Sigmoid colon (tissue), 7 donors: ENCODE data around the gene SMIM29. TPM values are rescaled to one million over a fixed set of nuclear protein-coding genes. Genes with fewer than 3 reads are reported as not detected.

Experiments
- DNase-seq: peaks from one replicate; pipeline ENCODE4 v3.0.0-alpha.2; 2019
- H3K27ac ChIP-seq, 4 donors: fragments of 200-600 bp; sonication (generic); one replicate each; pipeline ENCODE4 v1.5.1; 2016 to 2019; ENCODE audit warnings: mild to moderate bottlenecking in 1 of 4
- H3K27me3 ChIP-seq, 3 donors: fragments of 200-600 bp; sonication (generic); one replicate each; pipeline ENCODE4 v1.5.1; 2019; ENCODE audit warnings: mild to moderate bottlenecking in 1 of 3
- H3K36me3 ChIP-seq, 4 donors: fragments of 200-600 bp; sonication (generic); one replicate each; pipeline ENCODE4 v1.5.1; 2016 to 2019
- H3K4me1 ChIP-seq, 4 donors: fragments of 200-600 bp; sonication (generic); one replicate each; pipeline ENCODE4 v1.5.1; 2017 to 2019
- H3K4me3 ChIP-seq, 4 donors: fragments of 200-600 bp; sonication (generic); one replicate each; pipeline ENCODE4 v1.5.1; 2017 to 2019; ENCODE audit warnings: mild to moderate bottlenecking in 2 of 4, moderate library complexity in 1 of 4
- H3K9me3 ChIP-seq, 4 donors: fragments of 200-600 bp in 3 of 4; sonication (generic) in 3 of 4; one replicate each; pipeline versions ENCODE4 v1.5.1 to v1.6.1; 2013 to 2019
- CTCF ChIP-seq, 4 experiments: fragments of 450-650 bp in 3 of 4; fragments of 200-600 bp in 1 of 4; IDR thresholded peaks; one replicate each; pipeline ENCODE4 v1.5.1; 2016 to 2019; ENCODE audit warnings: antibody characterized with exemption in 4 of 4, mild to moderate bottlenecking in 3 of 4, moderate library complexity in 2 of 4
- EP300 ChIP-seq, 4 donors: sonication (generic); formaldehyde crosslinking; IDR thresholded peaks; one replicate each; pipeline ENCODE4 v1.6.1; 2017; ENCODE audit warnings: antibody characterized with exemption in 4 of 4
- POLR2A ChIP-seq, 2 donors: fragments of 450-650 bp; IDR thresholded peaks; one replicate each; pipeline ENCODE4 v1.6.1; 2016; ENCODE audit warnings: antibody characterized with exemption in 2 of 2, mild to moderate bottlenecking in 2 of 2, moderate library complexity in 2 of 2
- POLR2AphosphoS5 ChIP-seq, 4 donors: sonication (generic); formaldehyde crosslinking; IDR thresholded peaks; one replicate each; pipeline ENCODE4 v1.6.1; 2017; ENCODE audit warnings: antibody characterized with exemption in 4 of 4
- WGBS, 2 donors: extraction: QIAGEN DNeasy Blood & Tissue Kit; methylation state at CpG; one replicate each; pipeline ENCODE4 v1.1.7; 2013; 5-methylcytosine and 5-hydroxymethylcytosine counted together
- intact Hi-C: fragments of 100-400 bp; cut with DNase I; formaldehyde crosslinking; loops from one replicate; pipeline ENCODE4 v1.15.1; 2023
- polyA plus RNA-seq, 3 donors: library from polyadenylated mRNA; stranded (reverse); fragments of 200-250 nt; gene quantifications; one replicate each; pipeline ENCODE4 v1.2.3, GENCODE V29; 2013
- total RNA-seq, 4 donors: library from RNA; depleted of rRNA; stranded (reverse); fragments of >200 nt; gene quantifications; one replicate each; pipeline ENCODE4 v1.1.0, GENCODE V29; 2016
- donor health status: healthy with polysubstance abuse.
- donor health status: Bipolar disorder and iron deficiency.
- donor health status: healthy.

SMIM29 gene
- total and polyA plus RNA-seq, 7 donors, result 16.8 to 39.0 (median 23.7) TPM

GRCh38 chr6:34207695-34208443 is 40.9 kb downstream of the SMIM29 start:
- 77 to 85% methylated on average over 4 of the region's 4 CpGs for WGBS, 2 donors

GRCh38 chr6:34206726-34207125 is 42.1 kb downstream of the SMIM29 start:
- no peaks in the 10 kb centered on the region for H3K9me3 ChIP-seq
- no peak overlapping the region for H3K27ac ChIP-seq
- intact Hi-C loops, result no loop called here
- H3K36me3 ChIP-seq, result no peaks in the 10 kb centered on the region
- H3K4me3 ChIP-seq, result no peak overlapping the region
- no peak for DNase-seq
- H3K27me3 ChIP-seq, result no peaks in the 10 kb centered on the region
- TF ChIP-seq EP300 (IDR thresholded peaks at IDR 0.05) (no peak), POLR2AphosphoS5 (IDR thresholded peaks at IDR 0.05) (no peak), POLR2A (IDR thresholded peaks at IDR 0.05) (no peak), CTCF (IDR thresholded peaks at IDR 0.05) (no peak)
- WGBS, 2 donors, result 77 to 78% methylated on average over 7 of the region's 7 CpGs
- no peaks in the 10 kb centered on the region for H3K4me1 ChIP-seq

More at GRCh38 chr6:34207695-34208443, 40.9 kb downstream of the SMIM29 start:
- DNase-seq, result no peak
- Histone ChIP-seq H3K27me3 (no peaks in the 10 kb centered on the region), H3K4me3 (no peak overlapping the region), H3K36me3 (no peaks in the 10 kb centered on the region), H3K27ac (no peak overlapping the region), H3K9me3 (no peaks in the 10 kb centered on the region), H3K4me1 (no peaks in the 10 kb centered on the region)
- TF ChIP-seq POLR2AphosphoS5 (IDR thresholded peaks at IDR 0.05) (no peak), CTCF (IDR thresholded peaks at IDR 0.05) (no peak), EP300 (IDR thresholded peaks at IDR 0.05) (no peak), POLR2A (IDR thresholded peaks at IDR 0.05) (no peak)
- intact Hi-C loops, result no loop called here

GRCh38 chr6:34205916-34206315 is 42.9 kb downstream of the SMIM29 start:
- WGBS, 2 donors, result 86 to 95% methylated on average over 2 of the region's 2 CpGs
- no peaks in the 10 kb centered on the region for H3K9me3 ChIP-seq
- no peaks in the 10 kb centered on the region for H3K4me1 ChIP-seq
- DNase-seq, result no peak
- intact Hi-C loops, result no loop called here
- H3K27me3 ChIP-seq, result no peaks in the 10 kb centered on the region
- H3K27ac ChIP-seq, result no peak overlapping the region
- no peaks in the 10 kb centered on the region for H3K36me3 ChIP-seq
- no peak overlapping the region for H3K4me3 ChIP-seq
- no peak for TF ChIP-seq EP300 (IDR thresholded peaks at IDR 0.05)
- no peak for TF ChIP-seq CTCF (IDR thresholded peaks at IDR 0.05)
- TF ChIP-seq POLR2AphosphoS5 (IDR thresholded peaks at IDR 0.05), result no peak
- no peak for TF ChIP-seq POLR2A (IDR thresholded peaks at IDR 0.05)

GRCh38 chr6:34205466-34205865 is 43.3 kb downstream of the SMIM29 start:
- H3K4me3 ChIP-seq, result no peak overlapping the region
- H3K9me3 ChIP-seq, result no peaks in the 10 kb centered on the region
- no peaks in the 10 kb centered on the region for H3K27me3 ChIP-seq
- WGBS, 2 donors, result 96 to 98% methylated on average over 3 of the region's 3 CpGs
- no peak for DNase-seq
- no peaks in the 10 kb centered on the region for H3K4me1 ChIP-seq
- TF ChIP-seq POLR2AphosphoS5 (IDR thresholded peaks at IDR 0.05) (no peak), CTCF (IDR thresholded peaks at IDR 0.05) (no peak), POLR2A (IDR thresholded peaks at IDR 0.05) (no peak), EP300 (IDR thresholded peaks at IDR 0.05) (no peak)
- no peak overlapping the region for H3K27ac ChIP-seq
- H3K36me3 ChIP-seq, result no peaks in the 10 kb centered on the region
- intact Hi-C loops, result no loop called here

- 82 to 94% methylated on average over 4 of the region's 4 CpGs for WGBS, 2 donors
- H3K27me3 ChIP-seq, result no peaks in the 10 kb centered on the region
- no peak overlapping the region for H3K4me3 ChIP-seq
- DNase-seq, result no peak
- TF ChIP-seq EP300 (IDR thresholded peaks at IDR 0.05), result no peak
- no peak for TF ChIP-seq CTCF (IDR thresholded peaks at IDR 0.05)
- no peak for TF ChIP-seq POLR2A (IDR thresholded peaks at IDR 0.05)
- TF ChIP-seq POLR2AphosphoS5 (IDR thresholded peaks at IDR 0.05), result no peak
- no peaks in the 10 kb centered on the region for H3K4me1 ChIP-seq
- intact Hi-C loops, result no loop called here
- H3K27ac ChIP-seq, result no peak overlapping the region
- no peaks in the 10 kb centered on the region for H3K36me3 ChIP-seq
- no peaks in the 10 kb centered on the region for H3K9me3 ChIP-seq
Observed at GRCh38 chr6:34204693-34205092, 44.1 kb downstream of the SMIM29 start.
